Neural crest cell (in vitro differentiated cells): ENCODE results near the gene RITA1. TPM values are rescaled to one million over a fixed set of nuclear protein-coding genes. Genes with fewer than 3 reads are reported as not detected.

Source experiments
- DNase-seq: peaks from one replicate; pipeline ENCODE4 v3.0.0; 2021; ENCODE audit warnings: low read depth, mixed read lengths, low spot score
- H3K27ac Mint-ChIP-seq: one replicate; pipeline ENCODE4 v1.8.0; 2021; ENCODE audit warnings: mild to moderate bottlenecking, mixed read lengths; ENCODE audit not compliant: unreplicated experiment
- H3K27me3 Mint-ChIP-seq: 2 replicates; pipeline ENCODE4 v1.8.0; 2021; ENCODE audit warnings: low read depth, mild to moderate bottlenecking, mixed read lengths
- H3K36me3 Mint-ChIP-seq: 2 replicates; pipeline ENCODE4 v1.8.0; 2021; ENCODE audit warnings: low read depth, mild to moderate bottlenecking, mixed read lengths
- H3K4me1 Mint-ChIP-seq: 2 replicates; pipeline ENCODE4 v1.8.0; 2021; ENCODE audit warnings: mixed read lengths
- H3K4me3 Mint-ChIP-seq: one replicate; pipeline ENCODE4 v1.8.0; 2021; ENCODE audit warnings: mild to moderate bottlenecking, mixed read lengths
- H3K9me3 Mint-ChIP-seq: 2 replicates; pipeline ENCODE4 v1.8.0; 2021; ENCODE audit warnings: mixed read lengths
- CTCF ChIP-seq: fragments of 200-600 bp; sonication (generic); conservative IDR thresholded peaks from 2 replicates; pipeline ENCODE4 v1.5.0; 2021; ENCODE audit warnings: antibody characterized with exemption, mild to moderate bottlenecking
- total RNA-seq: library from RNA; stranded (reverse); gene quantifications from 2 replicates; pipeline ENCODE4 v1.2.1, GENCODE V29; 2021

The RITA1 gene
- total RNA-seq, 1 donor from 2014 or later, result 20.1 TPM

GRCh38 chr12:113228394-113229028, 43.0 kb downstream of the RITA1 start:
- H3K27me3 Mint-ChIP-seq, result no peaks in the 10 kb centered on the region
- H3K36me3 Mint-ChIP-seq, result peaks cover 3% of the 10 kb centered on the region
- H3K4me1 Mint-ChIP-seq, result peaks cover 17% of the 10 kb centered on the region
- no peaks in the 10 kb centered on the region for H3K9me3 Mint-ChIP-seq
- no peak for TF ChIP-seq CTCF
- peak overlapping the region; percentile 96 for H3K27ac Mint-ChIP-seq
- H3K4me3 Mint-ChIP-seq, result no peak overlapping the region
- no peak for DNase-seq

GRCh38 chr12:113230315-113231234, 45.1 kb downstream of the RITA1 start:
- Mint-ChIP-seq H3K27ac (no peak overlapping the region), H3K4me3 (no peak overlapping the region)

GRCh38 chr12:113231235-113232088, 45.9 kb downstream of the RITA1 start:
- no peaks in the 10 kb centered on the region for H3K27me3 Mint-ChIP-seq
- H3K4me1 Mint-ChIP-seq, result peaks cover 21% of the 10 kb centered on the region
- TF ChIP-seq CTCF, result no peak
- no peak overlapping the region for H3K4me3 Mint-ChIP-seq
- DNase-seq, result no peak
- H3K9me3 Mint-ChIP-seq, result no peaks in the 10 kb centered on the region
- no peak overlapping the region for H3K27ac Mint-ChIP-seq
- peaks cover 3% of the 10 kb centered on the region for H3K36me3 Mint-ChIP-seq

More at GRCh38 chr12:113230315-113231234, 45.1 kb downstream of the RITA1 start:
- Mint-ChIP-seq H3K27me3 (no peaks in the 10 kb centered on the region), H3K36me3 (peaks cover 3% of the 10 kb centered on the region), H3K4me1 (peaks cover 19% of the 10 kb centered on the region), H3K9me3 (no peaks in the 10 kb centered on the region)
- DNase-seq, result no peak
- TF ChIP-seq CTCF, result no peak

- H3K9me3 Mint-ChIP-seq, result no peaks in the 10 kb centered on the region
- H3K27me3 Mint-ChIP-seq, result no peaks in the 10 kb centered on the region
- no peak overlapping the region for H3K27ac Mint-ChIP-seq
- no peak overlapping the region for H3K4me3 Mint-ChIP-seq
- no peak for TF ChIP-seq CTCF
- peaks cover 3% of the 10 kb centered on the region for H3K36me3 Mint-ChIP-seq
- peaks cover 21% of the 10 kb centered on the region for H3K4me1 Mint-ChIP-seq
- DNase-seq, result no peak
Observed at GRCh38 chr12:113232089-113232839, 46.7 kb downstream of the RITA1 start.
